HG02798 (cell line): Measurements from ENCODE around the gene ATL2.
"Not testable (repeated sequence)": the region's sequence is repeated elsewhere in the genome, so short reads cannot be mapped to it uniquely, and the experiment has no call there.

ENCODE experiments used
- ATAC-seq: cut with Tn5 transposase; IDR thresholded peaks from one replicate; pipeline ENCODE4 v1.9.1; 2021; ENCODE audit warnings: mild to moderate bottlenecking; ENCODE audit not compliant: unreplicated experiment, poor library complexity

Gene ATL2

DNA sequence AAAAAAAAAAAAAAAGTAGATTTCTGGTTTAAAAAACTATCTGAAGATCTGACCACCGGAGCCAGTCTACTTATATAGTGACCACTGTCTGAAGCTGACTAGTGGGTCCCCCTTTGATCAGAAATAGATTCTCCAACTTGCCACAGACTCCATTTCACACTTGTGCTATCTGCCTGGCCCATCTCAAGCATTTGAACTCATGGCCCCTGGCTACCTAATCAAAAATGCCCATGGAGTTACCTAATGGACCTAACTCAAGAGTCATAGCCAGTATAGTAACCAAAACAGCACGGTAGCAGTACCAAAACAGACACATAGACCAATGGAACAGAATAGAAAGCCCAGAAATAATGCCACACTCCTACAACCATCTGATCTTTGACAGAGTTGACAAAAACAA, 17.0 kb upstream of the ATL2 start:
- no peak for ATAC-seq

GRCh38 chr2:38390947-38391346, 13.9 kb upstream of the ATL2 start:
- ATAC-seq: no peak

DNA sequence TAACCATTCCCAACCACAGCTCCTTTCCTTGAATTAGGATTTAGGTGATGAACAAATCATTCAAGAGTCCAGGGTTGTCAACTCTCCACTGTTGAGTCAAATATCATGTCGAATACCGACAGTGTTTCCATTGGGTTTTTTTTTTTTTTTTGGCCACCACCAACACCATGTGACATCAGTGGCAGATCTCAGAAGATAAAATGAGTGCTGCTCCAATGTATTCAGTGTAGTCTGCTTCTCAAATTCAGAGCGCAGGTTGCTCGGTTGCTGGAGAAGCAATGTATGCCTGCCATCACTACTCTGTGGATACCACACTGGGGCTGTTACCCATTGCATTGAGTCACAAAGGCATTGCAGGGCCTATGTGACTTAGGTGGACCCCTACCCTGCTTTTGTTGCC, 10.8 kb upstream of the ATL2 start:
- no peak for ATAC-seq

DNA sequence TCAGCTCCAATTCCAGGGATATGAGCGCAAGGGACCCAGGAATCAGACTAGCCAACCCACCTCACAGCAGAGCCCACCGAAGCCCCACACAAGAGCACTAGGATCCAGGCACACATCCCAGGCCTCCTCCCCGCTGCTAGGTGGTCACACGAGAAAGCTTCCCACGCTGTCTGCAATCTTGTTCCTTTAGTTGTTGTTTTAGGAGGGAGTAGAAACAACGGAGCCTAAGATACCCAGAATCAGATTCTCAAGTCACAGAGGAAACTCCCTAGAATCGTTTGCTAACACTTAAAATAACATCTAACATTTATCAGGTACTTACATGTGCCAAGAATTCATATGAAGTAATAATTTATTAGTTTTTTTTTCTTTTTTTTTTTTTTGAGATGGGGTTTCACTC, 9.7 kb upstream of the ATL2 start:
- no peak for ATAC-seq

DNA sequence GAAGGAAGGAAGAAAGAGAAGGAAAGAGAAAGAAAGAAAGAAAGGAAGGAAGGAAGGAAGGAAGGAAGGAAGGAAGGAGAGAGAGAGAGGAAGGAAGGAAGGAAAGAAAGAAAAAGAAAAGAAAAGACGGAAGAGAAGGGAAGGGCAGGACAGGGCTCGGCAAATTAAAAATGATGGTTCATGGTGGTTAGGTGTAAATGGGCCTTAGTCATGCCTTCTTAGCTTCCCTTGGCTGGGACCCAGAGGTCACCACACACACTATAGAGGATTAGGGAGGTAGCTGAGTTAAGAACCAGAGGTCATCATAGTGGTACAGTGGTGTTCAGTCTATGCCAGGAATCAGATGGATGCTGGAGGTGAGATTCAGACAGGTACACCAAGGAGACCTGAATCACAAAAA, 9.3 kb upstream of the ATL2 start:
- no peak for ATAC-seq

DNA sequence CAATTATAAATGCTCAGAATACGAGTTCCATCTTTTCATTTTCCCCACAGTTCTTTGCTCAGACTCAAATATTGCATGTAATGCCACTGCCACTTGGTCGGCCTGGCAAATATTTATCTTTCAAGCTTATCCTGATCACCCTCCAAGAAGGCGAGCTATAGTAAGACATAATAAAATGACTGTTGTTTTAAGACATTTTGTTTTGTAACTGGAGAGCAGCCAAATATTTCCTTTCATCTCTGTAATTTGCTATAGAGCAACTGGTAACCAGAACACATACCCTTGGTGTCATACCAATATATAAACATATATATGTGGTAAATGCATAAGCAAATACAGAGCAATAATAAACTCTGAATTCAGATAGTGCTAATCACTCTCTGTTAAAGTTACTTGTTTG, 7.3 kb upstream of the ATL2 start:
- ATAC-seq: no peak

GRCh38 chr2:38383741-38384140, 6.7 kb upstream of the ATL2 start:
- ATAC-seq: not testable (repeated sequence)

- ATAC-seq: no peak
Measured at GRCh38 chr2:38381381-38382143, 4.5 kb upstream of the ATL2 start.

DNA sequence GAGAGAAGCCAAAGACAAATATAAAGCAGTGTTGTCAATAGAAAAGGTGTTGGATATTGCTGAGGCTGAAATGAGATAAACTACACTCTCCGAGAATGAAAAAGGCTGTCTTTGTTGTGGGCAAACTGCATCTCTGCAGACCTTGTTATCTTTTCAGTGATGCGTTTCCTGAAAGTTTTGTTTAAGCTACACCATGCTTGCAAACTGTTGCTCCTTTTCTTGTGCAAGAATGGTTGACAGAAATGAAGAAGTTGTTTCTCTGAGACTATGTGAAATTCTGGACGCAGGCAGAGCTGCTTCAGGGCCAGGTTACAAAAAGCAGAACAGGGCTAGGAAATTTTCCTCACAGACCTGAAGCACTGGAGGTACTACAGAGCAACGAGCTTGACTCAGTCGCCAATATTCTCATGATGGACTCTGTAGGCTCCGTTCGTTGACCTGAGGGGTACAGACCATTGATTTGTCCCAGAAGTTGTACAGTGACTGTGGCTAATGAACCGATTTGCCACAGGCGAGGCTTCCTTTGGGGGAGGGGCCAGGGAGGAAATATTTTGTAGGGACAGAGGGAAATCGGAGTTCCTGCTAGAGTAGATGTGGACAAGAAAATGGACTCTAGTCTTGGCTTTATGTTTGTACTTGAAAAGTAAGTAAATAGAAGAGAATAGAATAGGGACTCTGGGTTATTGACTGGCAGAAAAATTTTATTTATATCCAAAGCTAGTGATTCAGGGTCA, 3.5 kb upstream of the ATL2 start:
- ATAC-seq: no peak

DNA sequence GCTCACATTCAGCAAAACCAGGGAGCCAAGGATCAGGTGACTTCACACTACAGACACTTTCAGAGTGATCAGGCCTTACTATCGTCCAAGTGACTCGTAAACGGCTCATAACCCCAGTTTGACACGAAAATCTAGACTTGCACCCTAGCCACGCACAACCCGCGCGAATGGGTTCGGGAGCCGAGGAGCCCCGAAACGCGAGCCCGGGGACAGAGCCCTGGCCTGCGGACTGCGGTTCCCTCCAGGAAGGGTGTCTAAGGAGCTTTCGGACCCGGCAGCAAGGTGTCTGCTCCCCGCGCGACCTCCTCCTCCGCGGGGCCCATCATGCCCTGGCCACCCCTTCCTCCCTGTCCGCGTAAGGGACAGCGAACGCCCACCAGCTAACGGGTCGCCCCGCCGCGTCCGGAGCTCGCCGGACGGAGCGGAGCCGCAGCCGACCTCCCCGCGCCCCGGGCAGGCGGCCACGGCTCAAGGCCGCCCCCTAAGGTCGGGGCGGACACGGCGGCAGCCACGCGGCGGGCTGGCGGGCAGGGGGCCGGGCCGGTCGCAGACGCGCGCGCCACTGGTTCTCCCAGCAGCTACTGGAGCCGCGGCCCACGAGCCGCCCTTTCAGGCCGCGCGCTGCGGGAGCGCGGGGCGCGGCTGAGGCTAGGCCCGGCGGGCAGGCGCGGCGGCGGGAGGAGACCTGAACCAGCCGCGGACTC, 575 bp downstream of the ATL2 start:
- ATAC-seq: peak; percentile 74

DNA sequence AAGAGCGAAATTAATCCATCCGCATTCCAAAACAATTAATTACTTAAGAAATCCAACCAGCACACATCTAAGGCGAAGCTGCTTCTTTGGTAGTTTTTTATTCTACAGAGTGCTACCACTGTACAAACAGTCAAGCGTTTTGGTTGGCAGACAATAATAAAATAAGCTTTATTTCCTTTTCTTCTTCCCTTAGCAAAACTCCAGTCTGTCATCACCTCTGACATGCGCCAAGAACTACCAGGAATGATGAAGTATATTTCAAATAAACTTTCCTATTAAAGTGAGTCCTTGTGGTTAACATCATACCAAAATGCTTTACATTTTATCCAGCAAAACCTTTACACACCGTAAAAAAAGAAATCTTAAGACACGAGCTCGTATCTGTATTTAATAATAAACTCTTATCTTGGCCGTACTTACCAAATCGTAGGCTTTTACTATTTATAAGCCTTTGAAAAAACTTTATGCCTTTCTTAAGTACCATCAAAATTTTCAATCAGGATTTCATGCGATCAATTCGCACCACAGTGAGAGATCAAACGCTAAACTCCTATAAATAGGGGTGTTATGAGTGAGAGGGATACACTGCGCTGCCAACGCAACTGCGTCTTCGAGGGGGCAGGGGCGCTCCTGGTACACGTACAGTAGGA, 1.3 kb downstream of the ATL2 start:
- ATAC-seq: no peak

DNA sequence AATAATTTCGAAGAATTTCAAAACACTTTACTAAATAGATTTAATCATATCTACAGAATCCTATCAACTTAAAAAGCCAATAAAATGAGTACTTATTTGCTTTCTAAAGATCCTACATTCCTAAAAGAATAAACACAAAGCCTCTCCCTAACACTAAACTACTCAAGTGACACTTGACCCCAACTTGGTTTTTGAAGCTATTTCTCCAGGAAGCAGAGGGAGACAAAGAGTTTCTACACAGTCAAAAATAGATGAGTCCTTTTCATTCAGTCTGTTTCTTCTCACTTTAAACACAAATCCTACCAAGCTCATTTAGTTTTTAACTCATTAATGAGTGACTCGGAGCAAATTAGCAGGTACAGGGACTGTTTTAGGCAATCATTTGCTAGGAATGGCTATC, 2.1 kb downstream of the ATL2 start:
- no peak for ATAC-seq

- ATAC-seq: no peak
Measured at GRCh38 chr2:38371235-38371634, 5.8 kb downstream of the ATL2 start.

DNA sequence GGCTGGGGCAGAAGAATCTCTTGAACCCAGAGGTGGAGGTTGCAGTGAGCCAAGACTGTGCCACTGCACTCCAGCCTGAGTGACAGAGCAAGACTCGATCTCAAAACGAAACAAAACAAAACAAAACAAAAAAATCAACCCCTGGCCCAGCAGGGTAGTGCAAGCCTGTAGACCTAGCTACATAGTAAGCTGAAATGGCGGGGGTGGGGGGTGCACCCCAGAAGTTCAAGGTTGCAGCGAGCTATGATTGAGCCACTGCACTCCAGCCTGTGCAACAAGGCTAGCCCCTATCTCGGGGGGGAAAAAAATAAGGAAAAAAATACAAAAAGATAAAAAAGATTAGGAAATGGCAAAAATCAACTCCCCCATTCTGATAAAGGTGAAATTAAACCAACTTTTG, 6.4 kb downstream of the ATL2 start:
- no peak for ATAC-seq

DNA sequence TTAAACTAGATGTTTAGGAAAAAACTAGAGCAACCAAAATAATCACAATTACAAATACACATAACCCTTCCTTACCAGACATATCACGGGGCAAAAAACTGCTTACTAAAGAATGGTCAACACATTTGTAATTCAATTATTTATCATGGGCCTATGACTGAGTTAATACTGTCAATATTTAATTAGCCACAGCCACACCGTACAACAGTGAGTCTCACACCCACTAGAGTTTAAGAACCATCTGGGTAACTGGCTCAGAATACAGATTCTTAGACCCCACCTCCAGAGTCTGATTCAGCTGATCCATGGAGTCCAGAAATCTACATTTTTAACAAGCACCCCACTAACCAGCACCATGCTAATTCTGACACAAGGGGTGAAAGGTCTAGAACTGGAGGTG, 14.8 kb downstream of the ATL2 start:
- ATAC-seq: no peak

DNA sequence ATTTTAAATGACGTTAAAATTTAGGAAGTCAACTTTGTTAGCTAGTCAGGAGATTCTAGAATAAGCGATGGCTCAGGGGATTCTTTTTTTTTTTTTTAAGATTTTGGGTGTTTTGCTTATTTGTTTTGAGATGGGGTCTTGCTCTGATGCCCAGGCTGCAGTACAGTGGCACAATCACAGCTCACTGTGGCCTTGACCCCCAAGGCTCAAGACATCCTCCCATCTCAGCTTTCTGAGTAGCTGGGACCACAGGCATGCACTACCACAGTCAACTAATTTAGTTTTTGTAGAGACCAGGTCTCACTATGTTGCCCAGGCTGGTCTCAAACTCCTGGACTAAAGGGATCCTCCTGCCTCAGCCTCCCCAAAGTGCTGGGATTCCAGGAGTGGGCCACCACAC, 16.9 kb downstream of the ATL2 start:
- ATAC-seq: no peak

DNA sequence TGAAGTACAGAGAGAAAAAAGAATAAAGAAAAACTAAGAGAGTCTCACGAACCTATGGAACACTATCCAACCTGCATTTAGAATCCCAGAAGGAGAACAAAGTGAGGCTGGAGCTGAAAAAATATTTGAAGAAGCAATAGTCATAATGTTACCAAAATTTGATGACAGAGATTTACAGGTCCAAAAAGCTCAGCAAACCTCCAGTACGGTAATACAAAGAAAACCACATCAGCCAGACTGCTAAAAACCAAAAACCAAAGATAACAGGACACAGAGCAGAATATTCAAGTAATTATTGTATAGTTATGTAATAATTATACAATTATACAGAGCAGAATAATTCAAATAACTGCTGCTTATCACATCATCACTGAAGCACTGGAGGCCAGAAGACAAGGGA, 23.7 kb downstream of the ATL2 start:
- ATAC-seq: no peak

DNA sequence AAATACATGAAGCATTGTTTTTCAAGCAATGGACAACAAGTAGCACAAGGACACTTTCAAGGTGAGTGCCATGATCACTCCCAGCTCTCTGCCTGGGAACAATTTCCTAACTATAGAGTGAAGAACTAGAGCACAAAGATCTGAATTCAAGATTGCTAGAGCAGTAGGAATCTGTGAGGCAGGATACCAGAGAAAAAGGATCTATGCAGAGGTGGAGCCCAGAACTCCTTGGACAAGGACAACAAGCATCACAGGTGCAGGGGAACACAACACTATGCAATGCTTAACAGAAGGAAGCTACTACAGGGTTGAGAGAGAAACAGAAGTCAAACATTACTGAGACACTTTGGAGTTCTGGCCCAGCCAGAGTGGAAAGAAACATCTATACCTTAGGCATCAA, 24.7 kb downstream of the ATL2 start:
- ATAC-seq: no peak

DNA sequence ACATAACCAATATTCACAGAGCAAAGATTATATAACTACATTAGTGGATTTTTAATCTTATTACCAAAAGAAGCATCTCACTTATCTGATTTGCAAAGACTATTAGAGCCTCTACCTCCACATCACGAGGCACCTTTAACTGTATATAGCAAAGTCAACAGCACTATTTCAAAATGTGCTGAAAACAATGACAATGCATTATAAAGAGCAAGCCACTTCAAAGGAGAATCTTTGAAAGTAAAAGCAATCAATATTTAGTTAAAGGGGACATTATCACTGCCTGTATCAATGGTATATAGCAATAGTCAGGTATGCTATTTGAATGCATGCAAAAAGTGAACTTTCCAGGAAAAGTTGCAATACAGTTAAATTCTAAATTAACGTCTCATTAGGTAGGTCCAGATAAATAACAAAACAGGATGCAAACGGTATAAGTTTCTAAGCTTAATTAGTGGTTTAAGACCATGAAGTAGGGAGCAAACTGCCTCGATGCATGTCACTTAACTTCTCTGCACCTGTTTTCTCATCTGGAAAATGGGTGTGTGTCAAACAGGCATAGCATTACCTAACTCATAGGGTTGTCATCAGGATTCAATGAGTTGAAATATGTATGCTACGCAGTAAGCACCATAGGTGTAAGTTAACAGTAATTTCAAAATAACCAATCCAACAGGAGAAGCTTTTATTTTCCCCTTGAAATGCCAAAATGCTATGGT, 31.6 kb downstream of the ATL2 start:
- ATAC-seq: no peak

DNA sequence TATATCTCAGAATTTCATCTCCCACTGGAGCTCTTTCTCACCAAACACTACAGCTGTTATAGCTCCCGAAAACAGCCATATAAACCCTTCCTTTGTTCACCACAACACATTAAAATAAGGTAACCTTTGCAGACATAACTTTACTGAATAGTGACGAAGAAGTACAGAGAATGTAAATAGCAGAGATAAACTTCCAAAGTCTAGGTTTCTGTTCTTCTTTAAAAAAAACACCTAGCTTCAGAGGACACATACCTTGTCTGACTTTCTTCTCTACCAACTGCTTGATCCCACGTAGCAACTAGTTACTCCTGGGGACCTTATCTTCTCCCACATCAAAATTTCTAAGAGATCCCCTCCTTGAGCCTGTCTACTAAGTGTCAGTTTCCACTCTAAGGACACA, 32.3 kb downstream of the ATL2 start:
- no peak for ATAC-seq
